Vagina (tissue), 2 donors: ENCODE data around the gene TTC28.

Source experiments
- CTCF ChIP-seq, 3 experiments: fragments of 450-650 bp in 2 of 3; fragments of 200-600 bp in 1 of 3; sonication (generic) in 1 of 3; IDR thresholded peaks; one replicate each; pipeline ENCODE4 v1.5.1; 2017 to 2019; ENCODE audit warnings: antibody characterized with exemption in 3 of 3, mild to moderate bottlenecking in 2 of 3, moderate library complexity in 2 of 3
- POLR2AphosphoS5 ChIP-seq, 2 donors: sonication (generic); formaldehyde crosslinking; IDR thresholded peaks; one replicate each; pipeline ENCODE4 v1.9.0; 2017; ENCODE audit warnings: antibody characterized with exemption in 2 of 2, mild to moderate bottlenecking in 2 of 2, low read depth in 1 of 2; ENCODE audit not compliant: insufficient read depth in 1 of 2

DNA sequence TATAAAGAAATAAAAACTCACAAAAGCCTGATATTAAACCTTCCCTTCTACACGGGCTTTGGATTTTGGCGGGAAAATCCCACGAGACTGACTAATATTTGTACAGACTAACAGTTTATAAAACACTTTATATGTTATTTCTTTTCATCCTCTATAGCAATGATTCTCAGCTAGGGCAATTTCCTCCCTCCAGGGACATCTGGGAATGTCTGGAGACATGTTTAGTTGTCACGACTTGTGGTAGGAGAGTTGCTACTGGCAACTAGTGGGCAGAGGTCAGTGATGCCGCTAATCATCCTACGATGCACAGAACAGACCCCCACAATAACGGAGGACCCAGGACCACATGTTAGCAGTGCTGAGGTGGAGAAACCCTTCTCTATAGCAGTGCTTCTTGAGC, 455.8 kb downstream of the TTC28 start:
- TF ChIP-seq POLR2AphosphoS5 (IDR thresholded peaks at IDR 0.05; ENCODE audit: insufficient read depth in 1 of 2, low read depth in 1 of 2) (no peak), CTCF (IDR thresholded peaks at IDR 0.05) (no peak)
